Natural killer cell (primary cell): ENCODE results near the gene TPPP3. TPM values are rescaled to one million over a fixed set of nuclear protein-coding genes. Genes with fewer than 3 reads are reported as not detected.
A peak's percentile ranks its signal among the peaks of the same experiment; 100 is the strongest.

Experiments
- ATAC-seq, 3 donors: fragments of 150-1000 bp in 2 of 3; fragments of 200-7000 bp in 1 of 3; cut with Tn5 transposase; 1 replicate in 1 of 3; 2 replicates in 2 of 3; pipeline ENCODE4 v1.10.0; 2021; ENCODE audit warnings: mild to moderate bottlenecking in 2 of 3, moderate library complexity in 2 of 3
- DNase-seq, 2 donors: peaks; one replicate each; pipeline versions ENCODE4 v3.0.0 to v3.0.0-alpha.2; 2013 to 2021; ENCODE audit warnings: mixed read lengths in 1 of 2
- H3K27ac ChIP-seq: one replicate; pipeline ENCODE4 v1.5.1; 2013; ENCODE audit warnings: mild to moderate bottlenecking, low read length
- H3K27me3 ChIP-seq: one replicate; pipeline ENCODE4 v1.6.1; 2013; ENCODE audit warnings: low read length; ENCODE audit not compliant: control insufficient read depth, insufficient read depth
- H3K36me3 ChIP-seq: one replicate; pipeline ENCODE4 v1.6.1; 2013; ENCODE audit warnings: low read length; ENCODE audit not compliant: control insufficient read depth, insufficient read depth
- H3K4me1 ChIP-seq: one replicate; pipeline ENCODE4 v1.6.1; 2013; ENCODE audit warnings: low read length; ENCODE audit not compliant: control insufficient read depth, insufficient read depth
- H3K4me3 ChIP-seq: one replicate; pipeline ENCODE4 v1.5.1; 2013; ENCODE audit warnings: low read length
- H3K9me3 ChIP-seq: one replicate; pipeline ENCODE4 v1.6.1; 2013; ENCODE audit warnings: low read length; ENCODE audit not compliant: control insufficient read depth, insufficient read depth
- H3K27ac Mint-ChIP-seq, 2 donors: one replicate each; pipeline ENCODE4 v1.8.0; 2022; ENCODE audit warnings: mild to moderate bottlenecking in 2 of 2, mixed read lengths in 2 of 2, moderate library complexity in 1 of 2
- H3K27me3 Mint-ChIP-seq, 2 donors: one replicate each; pipeline ENCODE4 v1.8.0; 2022; ENCODE audit warnings: low read depth in 2 of 2, mixed read lengths in 2 of 2
- H3K36me3 Mint-ChIP-seq: one replicate; pipeline ENCODE4 v1.8.0; 2022; ENCODE audit warnings: mixed read lengths
- H3K4me1 Mint-ChIP-seq, 2 donors: one replicate each; pipeline ENCODE4 v1.8.0; 2022; ENCODE audit warnings: mixed read lengths in 2 of 2
- H3K4me3 Mint-ChIP-seq: one replicate; pipeline ENCODE4 v1.8.0; 2022; ENCODE audit warnings: mild to moderate bottlenecking, moderate library complexity, mixed read lengths
- H3K9me3 Mint-ChIP-seq, 2 donors: one replicate each; pipeline ENCODE4 v1.8.0; 2022; ENCODE audit warnings: mixed read lengths in 2 of 2
- WGBS: methylation state at CpG from one replicate; pipeline ENCODE4 v1.1.7; 2013; ENCODE audit warnings: missing lambda C conversion rate; ENCODE audit not compliant: insufficient coverage; 5-methylcytosine and 5-hydroxymethylcytosine counted together
- intact Hi-C: fragments of 100-400 bp; cut with micrococcal nuclease; formaldehyde crosslinking; loops from one replicate; pipeline ENCODE4 v1.14.2; 2022
- total RNA-seq, 4 donors: library from RNA; stranded (reverse); fragments of 120-200 nt in 1 of 4; gene quantifications; one replicate each; pipeline versions ENCODE4 v1.2.3 to v1.2.4, GENCODE V29; 2013 to 2022
- TF ChIP-seq, protein P1 (sequence below): fragments of 200-600 bp; IDR thresholded peaks from one replicate; pipeline ENCODE4 v1.8.0; 2022; ENCODE audit warnings: antibody characterized with exemption

TPPP3 gene
- total RNA-seq, 3 donors from 2014 or later (not counting 1 experiment from before 2014, with no cell fraction given), result 0.66 to 3.0 (median 1.4) TPM

DNA sequence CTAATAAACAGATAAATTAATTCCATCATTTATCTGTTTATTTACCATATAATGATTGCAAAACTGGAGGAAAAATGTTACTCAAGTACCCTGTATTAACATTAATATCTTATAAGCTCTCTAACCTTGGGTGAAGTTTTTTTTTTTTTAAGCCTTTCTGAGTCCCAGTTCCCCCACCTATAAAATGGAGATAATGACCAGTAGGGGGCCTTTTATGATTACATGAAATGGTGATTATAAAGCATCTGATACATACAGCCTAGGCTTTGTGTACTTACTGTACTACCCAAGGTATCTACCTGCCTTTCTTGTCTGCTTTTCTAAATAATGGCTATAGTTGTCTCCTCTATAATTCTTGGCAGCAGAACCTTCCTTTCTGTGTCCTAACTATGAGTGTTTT is 44.1 kb downstream of the TPPP3 start:
- Mint-ChIP-seq H3K4me1 (no peaks in the 10 kb centered on the region), H3K4me3 (no peak overlapping the region), H3K27me3 (no peaks in the 10 kb centered on the region), H3K27ac (no peak overlapping the region), H3K9me3 (no peaks in the 10 kb centered on the region), H3K36me3 (no peaks in the 10 kb centered on the region)
- intact Hi-C loops, result no loop called here
- Histone ChIP-seq H3K9me3 (no peaks in the 10 kb centered on the region), H3K27ac (no peak overlapping the region), H3K36me3 (no peaks in the 10 kb centered on the region), H3K27me3 (no peaks in the 10 kb centered on the region), H3K4me1 (no peaks in the 10 kb centered on the region), H3K4me3 (no peak overlapping the region)
- TF ChIP-seq, protein P1, sequence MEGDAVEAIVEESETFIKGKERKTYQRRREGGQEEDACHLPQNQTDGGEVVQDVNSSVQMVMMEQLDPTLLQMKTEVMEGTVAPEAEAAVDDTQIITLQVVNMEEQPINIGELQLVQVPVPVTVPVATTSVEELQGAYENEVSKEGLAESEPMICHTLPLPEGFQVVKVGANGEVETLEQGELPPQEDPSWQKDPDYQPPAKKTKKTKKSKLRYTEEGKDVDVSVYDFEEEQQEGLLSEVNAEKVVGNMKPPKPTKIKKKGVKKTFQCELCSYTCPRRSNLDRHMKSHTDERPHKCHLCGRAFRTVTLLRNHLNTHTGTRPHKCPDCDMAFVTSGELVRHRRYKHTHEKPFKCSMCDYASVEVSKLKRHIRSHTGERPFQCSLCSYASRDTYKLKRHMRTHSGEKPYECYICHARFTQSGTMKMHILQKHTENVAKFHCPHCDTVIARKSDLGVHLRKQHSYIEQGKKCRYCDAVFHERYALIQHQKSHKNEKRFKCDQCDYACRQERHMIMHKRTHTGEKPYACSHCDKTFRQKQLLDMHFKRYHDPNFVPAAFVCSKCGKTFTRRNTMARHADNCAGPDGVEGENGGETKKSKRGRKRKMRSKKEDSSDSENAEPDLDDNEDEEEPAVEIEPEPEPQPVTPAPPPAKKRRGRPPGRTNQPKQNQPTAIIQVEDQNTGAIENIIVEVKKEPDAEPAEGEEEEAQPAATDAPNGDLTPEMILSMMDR, result peak; percentile 49
- ATAC-seq (peak in 1 of 3 donors; percentile 48), DNase-seq (peak in 1 of 2 donors; percentile 45)

GRCh38 chr16:67346341-67346740 is 47.0 kb downstream of the TPPP3 start:
- intact Hi-C loops, result no loop called here
- H3K27me3 Mint-ChIP-seq, result no peaks in the 10 kb centered on the region
- no peak for ATAC-seq
- H3K36me3 ChIP-seq, result no peaks in the 10 kb centered on the region
- no peaks in the 10 kb centered on the region for H3K36me3 Mint-ChIP-seq
- H3K27me3 ChIP-seq, result no peaks in the 10 kb centered on the region
- no peak overlapping the region for H3K27ac Mint-ChIP-seq
- no peak overlapping the region for H3K4me3 ChIP-seq
- TF ChIP-seq, protein P1, result no peak
- no peaks in the 10 kb centered on the region for H3K4me1 Mint-ChIP-seq
- H3K9me3 Mint-ChIP-seq, result no peaks in the 10 kb centered on the region
- no peaks in the 10 kb centered on the region for H3K4me1 ChIP-seq
- 100% methylated on average over 1 of the region's 3 CpGs for WGBS
- DNase-seq, result no peak
- no peaks in the 10 kb centered on the region for H3K9me3 ChIP-seq
- no peak overlapping the region for H3K4me3 Mint-ChIP-seq
- no peak overlapping the region for H3K27ac ChIP-seq

- Histone ChIP-seq H3K4me3 (no peak overlapping the region), H3K4me1 (no peaks in the 10 kb centered on the region), H3K36me3 (no peaks in the 10 kb centered on the region), H3K9me3 (no peaks in the 10 kb centered on the region), H3K27me3 (no peaks in the 10 kb centered on the region), H3K27ac (no peak overlapping the region)
- H3K4me1 Mint-ChIP-seq, result no peaks in the 10 kb centered on the region
- ATAC-seq, result no peak
- H3K27ac Mint-ChIP-seq, result no peak overlapping the region
- WGBS, result 100% methylated on average over 1 of the region's 1 CpG
- DNase-seq, result no peak
- no peak overlapping the region for H3K4me3 Mint-ChIP-seq
- intact Hi-C loops, result no loop called here
- TF ChIP-seq, protein P1, result no peak
- no peaks in the 10 kb centered on the region for H3K27me3 Mint-ChIP-seq
- no peaks in the 10 kb centered on the region for H3K36me3 Mint-ChIP-seq
- H3K9me3 Mint-ChIP-seq, result no peaks in the 10 kb centered on the region
Observed at GRCh38 chr16:67345401-67345800, 47.9 kb downstream of the TPPP3 start.

DNA sequence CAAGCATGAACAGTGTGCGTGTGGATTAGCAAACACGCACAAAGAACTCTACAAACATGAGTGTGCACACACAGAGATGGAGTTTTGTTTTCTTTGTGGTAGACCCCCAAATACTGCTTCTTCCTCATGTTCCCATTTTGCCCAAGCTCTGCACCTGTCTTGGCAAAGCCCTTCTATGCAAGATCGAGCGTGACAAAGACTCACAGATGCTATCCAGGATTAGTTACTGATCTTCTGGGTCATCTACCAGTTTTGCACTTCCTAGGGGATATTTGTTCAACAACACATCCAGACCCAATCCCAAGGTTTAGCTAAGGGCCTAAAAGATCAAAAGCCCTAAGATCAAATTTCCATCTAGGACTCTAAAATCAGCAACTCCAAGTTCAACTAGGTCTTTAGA is 50.7 kb downstream of the TPPP3 start:
- intact Hi-C loops, result no loop called here
- H3K27ac ChIP-seq, result no peak overlapping the region
- H3K27me3 ChIP-seq, result no peaks in the 10 kb centered on the region
- H3K4me1 ChIP-seq, result no peaks in the 10 kb centered on the region
- Mint-ChIP-seq H3K9me3 (no peaks in the 10 kb centered on the region), H3K36me3 (no peaks in the 10 kb centered on the region), H3K27ac (no peak overlapping the region), H3K4me3 (no peak overlapping the region), H3K27me3 (no peaks in the 10 kb centered on the region), H3K4me1 (no peaks in the 10 kb centered on the region)
- WGBS, result 96% methylated on average over 4 of the region's 4 CpGs
- ATAC-seq, result no peak
- H3K4me3 ChIP-seq, result no peak overlapping the region
- H3K36me3 ChIP-seq, result no peaks in the 10 kb centered on the region
- no peak for DNase-seq
- H3K9me3 ChIP-seq, result no peaks in the 10 kb centered on the region
- TF ChIP-seq, protein P1, result no peak
